Left ventricle myocardium inferior (tissue), 1 donor: ENCODE data around the gene NHS. TPM values are rescaled to one million over a fixed set of nuclear protein-coding genes. Genes with fewer than 3 reads are reported as not detected.

ENCODE experiments used
- DNase-seq: peaks from one replicate; pipeline ENCODE4 v3.0.0-alpha.2; 2020
- H3K27ac ChIP-seq: fragments of 200-600 bp; replicated peaks from 2 replicates; pipeline ENCODE4 v1.8.0; 2021
- H3K27me3 ChIP-seq: fragments of 200-600 bp; 2 replicates; pipeline ENCODE4 v1.8.0; 2021; ENCODE audit warnings: low read depth
- H3K36me3 ChIP-seq: fragments of 200-600 bp; 2 replicates; pipeline ENCODE4 v1.8.0; 2021
- H3K4me1 ChIP-seq: fragments of 200-600 bp; 2 replicates; pipeline ENCODE4 v1.8.0; 2021
- H3K4me3 ChIP-seq: fragments of 200-600 bp; 2 replicates; pipeline ENCODE4 v1.8.0; 2021; ENCODE audit warnings: mild to moderate bottlenecking, moderate library complexity
- H3K9me3 ChIP-seq: fragments of 200-600 bp; replicated peaks from 2 replicates; pipeline ENCODE4 v1.8.0; 2021
- CTCF ChIP-seq: fragments of 200-600 bp; IDR thresholded peaks from 2 replicates; pipeline ENCODE4 v1.8.0; 2021; ENCODE audit warnings: antibody characterized with exemption, mild to moderate bottlenecking, borderline replicate concordance
- intact Hi-C: fragments of 100-400 bp; cut with micrococcal nuclease; formaldehyde crosslinking; loops from one replicate; pipeline ENCODE4 v1.11.0; 2022
- total RNA-seq: library from RNA; stranded (reverse); fragmentation: NEBNext Ultra II Directional; extraction: Animal tissue kit (Norgen Biotek cat#: 25700); gene quantifications from one replicate; pipeline ENCODE4 v1.2.1, GENCODE V29; 2021
- donor health status: DM: no; HTN: yes; CAD: no; lungs with severe emphysema.

NHS gene
- total RNA-seq, 1 donor from 2014 or later, result 1.0 TPM

GRCh38 chrX:17377795-17378194 lies 2.8 kb downstream of the NHS start:
- TF ChIP-seq CTCF, result no peak
- Histone ChIP-seq H3K27me3 (no peaks in the 10 kb centered on the region), H3K4me1 (peaks cover 16% of the 10 kb centered on the region), H3K9me3 (peaks cover 12% of the 10 kb centered on the region), H3K27ac (no peak overlapping the region), H3K4me3 (peak overlapping the region; percentile 69), H3K36me3 (no peaks in the 10 kb centered on the region)
- DNase-seq, result no peak
- intact Hi-C loops, result loop anchor here (10.0 kb wide), 1 partner anchor 147 kb away; no protein-coding TSS in a partner anchor

DNA sequence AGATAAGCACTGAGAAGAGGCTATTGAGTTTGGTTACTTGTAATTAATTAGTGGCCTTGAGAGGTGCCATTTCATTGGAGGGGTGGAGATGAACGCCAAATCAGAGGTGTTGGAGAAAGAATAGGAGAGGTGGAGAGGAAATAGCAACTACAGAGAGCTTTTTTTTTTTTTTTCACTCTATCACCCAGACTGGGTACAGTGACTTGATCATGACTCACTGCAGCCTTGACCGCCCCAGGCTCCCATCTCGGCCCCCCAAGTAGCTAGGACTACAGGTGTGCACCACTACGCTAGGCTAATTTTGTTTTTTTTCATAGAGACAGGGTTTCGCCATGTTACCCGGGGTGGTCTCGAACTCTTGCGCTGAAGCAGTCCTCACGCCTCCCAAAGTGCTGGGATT lies 5.2 kb downstream of the NHS start:
- H3K4me3 ChIP-seq, result no peak overlapping the region
- no peak overlapping the region for H3K27ac ChIP-seq
- DNase-seq, result no peak
- peaks cover 12% of the 10 kb centered on the region for H3K9me3 ChIP-seq
- no peaks in the 10 kb centered on the region for H3K36me3 ChIP-seq
- intact Hi-C loops, result no loop called here
- no peaks in the 10 kb centered on the region for H3K27me3 ChIP-seq
- H3K4me1 ChIP-seq, result peaks cover 16% of the 10 kb centered on the region
- no peak for TF ChIP-seq CTCF

GRCh38 chrX:17390419-17390850 lies 15.4 kb downstream of the NHS start:
- Histone ChIP-seq H3K4me3 (no peak overlapping the region), H3K36me3 (no peaks in the 10 kb centered on the region), H3K27ac (no peak overlapping the region), H3K4me1 (no peaks in the 10 kb centered on the region), H3K27me3 (no peaks in the 10 kb centered on the region), H3K9me3 (no peaks in the 10 kb centered on the region)
- no peak for DNase-seq
- no peak for TF ChIP-seq CTCF
- intact Hi-C loops, result no loop called here

- intact Hi-C loops, result no loop called here
- Histone ChIP-seq H3K27ac (no peak overlapping the region), H3K36me3 (no peaks in the 10 kb centered on the region), H3K9me3 (no peaks in the 10 kb centered on the region), H3K4me3 (no peak overlapping the region), H3K27me3 (no peaks in the 10 kb centered on the region), H3K4me1 (no peaks in the 10 kb centered on the region)
- no peak for DNase-seq
- no peak for TF ChIP-seq CTCF
Measured at GRCh38 chrX:17395154-17395553, 20.2 kb downstream of the NHS start.

DNA sequence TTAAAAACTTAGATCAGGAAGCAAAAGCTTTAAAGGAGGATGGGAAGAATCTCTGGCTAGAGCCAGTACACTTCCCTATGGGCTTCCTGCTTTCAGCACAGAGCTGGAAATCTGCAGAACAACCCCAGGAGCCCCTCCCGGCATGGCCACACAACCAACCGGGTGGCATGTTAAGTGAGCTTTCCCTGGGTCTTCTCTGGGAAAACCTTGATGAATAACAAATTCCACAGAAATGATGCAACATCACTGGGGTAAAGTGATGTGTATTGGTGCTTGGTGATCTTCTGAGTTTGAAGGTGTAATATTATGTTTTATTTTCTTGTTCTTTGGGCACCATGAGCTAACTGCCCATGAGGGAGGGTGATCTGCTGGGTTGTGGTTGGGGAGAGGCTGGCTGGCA lies 22.1 kb downstream of the NHS start:
- Histone ChIP-seq H3K27me3 (no peaks in the 10 kb centered on the region), H3K36me3 (no peaks in the 10 kb centered on the region), H3K4me1 (no peaks in the 10 kb centered on the region), H3K27ac (no peak overlapping the region), H3K9me3 (no peaks in the 10 kb centered on the region), H3K4me3 (no peak overlapping the region)
- intact Hi-C loops, result no loop called here
- no peak for TF ChIP-seq CTCF
- no peak for DNase-seq
